ENCODE results near the gene SEPTIN7. TPM values are rescaled to one million over a fixed set of nuclear protein-coding genes. Genes with fewer than 3 reads are reported as not detected.

The SEPTIN7 gene
- total and polyA plus RNA-seq, 2 of the 4 experiments (the other 2 are of a cell fraction): 150 to 239 TPM

GRCh38 chr7:35820858-35821257, 20.0 kb downstream of the SEPTIN7 start:
- peaks cover 91% of the 10 kb centered on the region for H4K20me1 ChIP-seq (ENCODE audit: insufficient read depth, low read length)
- POLR2A ChIA-PET (ENCODE audit: unreplicated experiment): interaction anchor here (0.6 kb wide), 1 partner anchor 9 kb away, joined by 8 read pairs; no protein-coding TSS in a partner anchor

More at GRCh38 chr7:35820858-35821257, 20.0 kb downstream of the SEPTIN7 start:
- in situ Hi-C loops (cut with MboI; ENCODE audit: low sequenced_read_pairs): no loop called here
- H2AK5ac ChIP-seq (ENCODE audit: low read depth, low read length): no peak overlapping the region
- peaks cover 4% of the 10 kb centered on the region; the same call in 1 of the 2 replicates for H3K4me1 ChIP-seq (ENCODE audit: control insufficient read depth, insufficient read depth, low read length)
- no peak overlapping the region for H2BK120ac ChIP-seq (ENCODE audit: low read depth, low read length)
- ATAC-seq (ENCODE audit: low read depth) (no peak), DNase-seq (no peak)
- no peaks in the 10 kb centered on the region for H3K9me3 ChIP-seq (ENCODE audit: control insufficient read depth, insufficient read depth, low read length)
- TF ChIP-seq NFE2L2 (IDR thresholded peaks at IDR 0.05; ENCODE audit: low read depth, low read length): no peak
- no peak for TF ChIP-seq USF2 (IDR thresholded peaks at IDR 0.05; ENCODE audit: low read depth, low read length)
- no peak for TF ChIP-seq ELK1 (IDR thresholded peaks at IDR 0.05; ENCODE audit: borderline replicate concordance, low read depth, low read length)
- TF ChIP-seq FOS (IDR thresholded peaks at IDR 0.05; ENCODE audit: low read depth, low read length): no peak
- TF ChIP-seq MXI1 (IDR thresholded peaks at IDR 0.05; ENCODE audit: borderline replicate concordance, low read depth, low read length): no peak
- TF ChIP-seq RFX5 (IDR thresholded peaks at IDR 0.05; ENCODE audit: low read depth, low read length): no peak
- no peak for TF ChIP-seq CTCF (conservative IDR thresholded peaks at IDR 0.05; ENCODE audit: low read depth, low read length)
- no peak for TF ChIP-seq RCOR1 (IDR thresholded peaks at IDR 0.05; ENCODE audit: insufficient replicate concordance, low read length)
- no peak for TF ChIP-seq SMC3 (IDR thresholded peaks at IDR 0.05; ENCODE audit: low read depth, low read length)
- no peak for TF ChIP-seq MAFK (IDR thresholded peaks at IDR 0.05; ENCODE audit: low read depth, low read length)
- no peak for TF ChIP-seq POLR2A (IDR thresholded peaks at IDR 0.05; ENCODE audit: low read depth, low read length)
- TF ChIP-seq CEBPB (IDR thresholded peaks at IDR 0.05; ENCODE audit: low read depth, low read length): no peak
- no peak for TF ChIP-seq BHLHE40 (IDR thresholded peaks at IDR 0.05; ENCODE audit: low read depth, low read length)
- TF ChIP-seq RAD21 (IDR thresholded peaks at IDR 0.05; ENCODE audit: low read length): no peak
- no peak for TF ChIP-seq MAZ (IDR thresholded peaks at IDR 0.05; ENCODE audit: borderline replicate concordance, low read depth, low read length)
- H3K56ac ChIP-seq (ENCODE audit: extremely low read depth, insufficient read depth, low read length): no peak overlapping the region
- no peak overlapping the region for H2BK15ac ChIP-seq (ENCODE audit: low read depth, low read length)
- peaks cover 3 to 30% of the 10 kb centered on the region in 2 experiments; a peak in 2 of 4 replicates for H3K79me1 ChIP-seq (ENCODE audit: low read depth in 1 of 2, low read length in 2 of 2)
- H3K4ac ChIP-seq (ENCODE audit: low read depth, low read length): no peak overlapping the region
- WGBS, 2 experiments (ENCODE audit: extremely low coverage in 2 of 2, insufficient read length in 1 of 2): no CpG with 5 or more reads among the region's 1 CpG
- no peak overlapping the region for H4K8ac ChIP-seq (ENCODE audit: low read depth in 2 of 2, low read length in 2 of 2)
- no peak overlapping the region for H3K4me2 ChIP-seq (ENCODE audit: low read depth, low read length)
- CTCF ChIA-PET: no interaction called here
- no peak overlapping the region for H2BK5ac ChIP-seq (ENCODE audit: low read depth, low read length, poor library complexity, severe bottlenecking)
- dilution Hi-C loops (cut with HindIII; ENCODE audit: low sequenced_read_pairs, unreplicated experiment): no loop called here
- no peaks in the 10 kb centered on the region; the same call in 1 of the 2 replicates for H3K9me1 ChIP-seq (ENCODE audit: insufficient read depth, low read length)
- H3K18ac ChIP-seq (ENCODE audit: low read depth, low read length): no peak overlapping the region
- H3K9ac ChIP-seq (ENCODE audit: low read depth, low read length): no peak overlapping the region
- no peak overlapping the region for H3K14ac ChIP-seq (replicated peaks; ENCODE audit: low read depth, low read length)
- H2BK20ac ChIP-seq (ENCODE audit: low read depth, low read length): no peak overlapping the region
- no peak overlapping the region for H4K5ac ChIP-seq (ENCODE audit: low read depth, low read length)
- H3K36me3 ChIP-seq (ENCODE audit: control insufficient read depth, insufficient read depth, low read length): no peaks in the 10 kb centered on the region
- H2AFZ ChIP-seq (replicated peaks; ENCODE audit: low read length, poor library complexity): no peak overlapping the region
- H4K91ac ChIP-seq (ENCODE audit: insufficient read depth, low read depth, low read length): no peak overlapping the region
- intact Hi-C loops (cut with micrococcal nuclease): no loop called here
- no TSS peak for BruUV-seq (replicated peaks)
- no peak overlapping the region for H2AK9ac ChIP-seq (replicated peaks; ENCODE audit: low read depth, low read length, poor library complexity)
- H3K27ac ChIP-seq (ENCODE audit: insufficient read depth, low read length): no peak overlapping the region
- no peaks in the 10 kb centered on the region for H3K27me3 ChIP-seq (ENCODE audit: control insufficient read depth, insufficient read depth, low read length)
- H3K4me3 ChIP-seq (ENCODE audit: insufficient read depth, low read depth, low read length): no peak overlapping the region
- no peak overlapping the region for H3K23ac ChIP-seq (ENCODE audit: low read depth, low read length)
